ENCODE data around the gene DISC1. TPM values are rescaled to one million over a fixed set of nuclear protein-coding genes. Genes with fewer than 3 reads are reported as not detected.

DISC1 gene
- total RNA-seq, 1 experiment from 2014 or later: 1.8 TPM

DNA sequence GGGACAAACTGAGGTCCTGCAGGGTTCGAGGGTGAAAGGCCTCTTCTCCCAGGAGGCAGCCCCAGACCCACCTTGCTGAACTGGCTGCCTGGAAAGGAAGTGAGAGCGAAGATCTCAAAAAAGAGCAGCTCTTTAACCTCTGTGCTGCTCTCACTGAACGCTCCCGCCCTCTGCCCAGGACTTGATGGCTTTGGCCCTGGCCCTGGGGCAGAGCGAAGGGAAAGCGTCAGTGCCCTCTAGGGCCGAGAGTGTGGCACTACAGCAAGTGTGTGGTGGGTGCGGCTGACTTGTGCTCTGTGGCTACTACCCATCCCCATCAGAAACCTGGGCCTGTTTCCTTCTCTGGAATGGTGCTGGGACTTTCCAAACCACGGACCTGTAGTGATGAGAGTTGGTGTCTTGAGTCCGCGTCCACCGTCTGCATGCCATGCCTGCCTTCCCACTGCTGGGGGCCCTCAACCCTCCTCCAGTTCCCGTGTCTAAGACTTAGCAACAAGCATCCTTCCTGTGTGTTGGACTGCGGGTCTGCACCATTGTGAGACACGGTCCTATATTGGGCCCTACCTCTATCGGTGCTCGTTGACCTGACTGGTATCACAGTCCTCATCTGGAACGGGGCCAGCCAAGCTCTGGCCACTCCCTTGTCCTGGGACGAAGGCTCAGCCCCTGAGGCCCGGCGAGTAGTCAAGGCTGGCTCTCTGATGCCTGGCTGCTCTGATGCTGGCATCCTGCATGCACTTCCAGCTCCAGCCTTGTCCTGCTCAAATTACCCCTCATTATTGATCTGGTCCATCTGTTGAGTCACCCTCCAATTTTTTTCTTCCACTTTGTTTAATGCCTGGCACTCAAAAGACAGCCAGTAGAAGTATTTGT is 180.3 kb downstream of the DISC1 start:
- no peak overlapping the region for H3K4me3 ChIP-seq (replicated peaks in 1 of 2; ENCODE audit: low read depth in 1 of 2, low read length in 2 of 2)
- TF ChIP-seq CEBPB (IDR thresholded peaks at IDR 0.05; ENCODE audit: low read depth) (no peak), SRF (IDR thresholded peaks at IDR 0.05; ENCODE audit: low read depth) (no peak), RAD21 (IDR thresholded peaks at IDR 0.05; ENCODE audit: low read depth) (peak; percentile 91)
- TF ChIP-seq, protein P1, sequence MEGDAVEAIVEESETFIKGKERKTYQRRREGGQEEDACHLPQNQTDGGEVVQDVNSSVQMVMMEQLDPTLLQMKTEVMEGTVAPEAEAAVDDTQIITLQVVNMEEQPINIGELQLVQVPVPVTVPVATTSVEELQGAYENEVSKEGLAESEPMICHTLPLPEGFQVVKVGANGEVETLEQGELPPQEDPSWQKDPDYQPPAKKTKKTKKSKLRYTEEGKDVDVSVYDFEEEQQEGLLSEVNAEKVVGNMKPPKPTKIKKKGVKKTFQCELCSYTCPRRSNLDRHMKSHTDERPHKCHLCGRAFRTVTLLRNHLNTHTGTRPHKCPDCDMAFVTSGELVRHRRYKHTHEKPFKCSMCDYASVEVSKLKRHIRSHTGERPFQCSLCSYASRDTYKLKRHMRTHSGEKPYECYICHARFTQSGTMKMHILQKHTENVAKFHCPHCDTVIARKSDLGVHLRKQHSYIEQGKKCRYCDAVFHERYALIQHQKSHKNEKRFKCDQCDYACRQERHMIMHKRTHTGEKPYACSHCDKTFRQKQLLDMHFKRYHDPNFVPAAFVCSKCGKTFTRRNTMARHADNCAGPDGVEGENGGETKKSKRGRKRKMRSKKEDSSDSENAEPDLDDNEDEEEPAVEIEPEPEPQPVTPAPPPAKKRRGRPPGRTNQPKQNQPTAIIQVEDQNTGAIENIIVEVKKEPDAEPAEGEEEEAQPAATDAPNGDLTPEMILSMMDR (IDR thresholded peaks at IDR 0.05 in 2 of 3, conservative IDR thresholded peaks at IDR 0.05 in 1 of 3; ENCODE audit: borderline replicate concordance in 1 of 3, insufficient read depth in 1 of 3, low read depth in 2 of 3, low read length in 2 of 3): peak; percentile 70 to 89 (median 78); a peak in 5 of 6 replicates
- TF ChIP-seq, protein P2, sequence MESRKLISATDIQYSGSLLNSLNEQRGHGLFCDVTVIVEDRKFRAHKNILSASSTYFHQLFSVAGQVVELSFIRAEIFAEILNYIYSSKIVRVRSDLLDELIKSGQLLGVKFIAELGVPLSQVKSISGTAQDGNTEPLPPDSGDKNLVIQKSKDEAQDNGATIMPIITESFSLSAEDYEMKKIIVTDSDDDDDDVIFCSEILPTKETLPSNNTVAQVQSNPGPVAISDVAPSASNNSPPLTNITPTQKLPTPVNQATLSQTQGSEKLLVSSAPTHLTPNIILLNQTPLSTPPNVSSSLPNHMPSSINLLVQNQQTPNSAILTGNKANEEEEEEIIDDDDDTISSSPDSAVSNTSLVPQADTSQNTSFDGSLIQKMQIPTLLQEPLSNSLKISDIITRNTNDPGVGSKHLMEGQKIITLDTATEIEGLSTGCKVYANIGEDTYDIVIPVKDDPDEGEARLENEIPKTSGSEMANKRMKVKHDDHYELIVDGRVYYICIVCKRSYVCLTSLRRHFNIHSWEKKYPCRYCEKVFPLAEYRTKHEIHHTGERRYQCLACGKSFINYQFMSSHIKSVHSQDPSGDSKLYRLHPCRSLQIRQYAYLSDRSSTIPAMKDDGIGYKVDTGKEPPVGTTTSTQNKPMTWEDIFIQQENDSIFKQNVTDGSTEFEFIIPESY (IDR thresholded peaks at IDR 0.05; ENCODE audit: extremely low read depth, insufficient replicate concordance, low read length): no peak
- 0 out of 2 replicates have a peak, but pooled peaks cover 3% of the 10 kb centered on the region for H3K9me2 ChIP-seq (ENCODE audit: insufficient read depth)
- no peak overlapping the region for H3K27ac ChIP-seq (ENCODE audit: low read depth, low read length)
- CTCF ChIA-PET: interaction anchor here (0.6 to 3.1 kb wide), 4 partner anchors 17 to 50 kb away, joined by 3 to 29 read pairs (median 3); no protein-coding TSS in a partner anchor
- H3K4me2 ChIP-seq (ENCODE audit: low read length): no peak overlapping the region
- no peaks in the 10 kb centered on the region for H3K9me3 ChIP-seq (ENCODE audit: control insufficient read depth in 1 of 2, insufficient read depth in 1 of 2, low read depth in 1 of 2, low read length in 2 of 2)
- POLR2A ChIA-PET: no interaction called here
- no peak overlapping the region for H2AFZ ChIP-seq (ENCODE audit: low read depth, low read length, poor library complexity, severe bottlenecking)
- H3K9ac ChIP-seq (ENCODE audit: low read length): no peak overlapping the region
- H3K4me1 ChIP-seq (ENCODE audit: control insufficient read depth in 1 of 2, insufficient read depth in 2 of 2, low read length in 2 of 2): peaks cover 0 to 9% of the 10 kb centered on the region in 2 experiments; a peak in 2 of 4 replicates
- no peaks in the 10 kb centered on the region for H3K79me2 ChIP-seq (ENCODE audit: insufficient read depth, low read length)
- H3K36me3 ChIP-seq (ENCODE audit: control insufficient read depth in 1 of 2, insufficient read depth in 2 of 2, low read length in 2 of 2): no peaks in the 10 kb centered on the region
- intact Hi-C loops (cut with micrococcal nuclease): loop anchor here (1.0 kb wide), 2 partner anchors 51 to 82 kb away; no protein-coding TSS in a partner anchor
- H4K20me1 ChIP-seq (ENCODE audit: insufficient read depth): no peaks in the 10 kb centered on the region
- peak; percentile 100 for ATAC-seq
- DNase-seq (ENCODE audit: low read depth, low spot score): peak; percentile 36
- no TSS peak for BruUV-seq (replicated peaks)
- H3K27me3 ChIP-seq (ENCODE audit: insufficient read depth, low read length): no peaks in the 10 kb centered on the region
- RAD21 ChIA-PET (ENCODE audit: low non-redundant PET in 1 of 2, low total read pairs in 2 of 2, uncharacterized antibody in 2 of 2, unreplicated experiment in 2 of 2): interaction anchor here (1.0 to 1.5 kb wide), 3 partner anchors 50 to 80 kb away, joined by 4 to 8 read pairs (median 5); no protein-coding TSS in a partner anchor
